Activated CD4-positive, alpha-beta memory T cell treated with anti-CD3 and anti-CD28 coated beads for 36 hours (primary cell): Measurements from ENCODE around the gene LTV1. TPM values are rescaled to one million over a fixed set of nuclear protein-coding genes. Genes with fewer than 3 reads are reported as not detected.
"Not testable (repeated sequence)": the region's sequence is repeated elsewhere in the genome, so short reads cannot be mapped to it uniquely, and the experiment has no call there.

Experiments
- CTCF ChIA-PET: fragments of 350-600 bp; sonication (Branson Sonifier 250); formaldehyde crosslinking; loops from one replicate; lab custom pipeline; 2021; ENCODE audit warnings: antibody characterized with exemption, inconsistent platforms; lab: Charles Lee
- POLR2A ChIA-PET: fragments of 350-600 bp; sonication (Branson Sonifier 250); formaldehyde crosslinking; loops from one replicate; lab custom pipeline; 2021; ENCODE audit warnings: antibody characterized with exemption; lab: Charles Lee
- DNase-seq: peaks from one replicate; pipeline ENCODE4 v3.0.0-alpha.2; 2020
- H3K27ac Mint-ChIP-seq: one replicate; pipeline ENCODE4 v1.8.0; 2021; ENCODE audit warnings: mixed read lengths
- H3K27me3 Mint-ChIP-seq: one replicate; pipeline ENCODE4 v1.8.0; 2021; ENCODE audit warnings: mixed read lengths
- H3K36me3 Mint-ChIP-seq: one replicate; pipeline ENCODE4 v1.8.0; 2021; ENCODE audit warnings: mixed read lengths
- H3K4me1 Mint-ChIP-seq: one replicate; pipeline ENCODE4 v1.8.0; 2021; ENCODE audit warnings: low read depth, mixed read lengths
- H3K4me3 Mint-ChIP-seq: one replicate; pipeline ENCODE4 v1.8.0; 2021; ENCODE audit warnings: mild to moderate bottlenecking, mixed read lengths
- H3K9me3 Mint-ChIP-seq: one replicate; pipeline ENCODE4 v1.8.0; 2021; ENCODE audit warnings: mixed read lengths
- intact Hi-C: fragments of 100-400 bp; cut with micrococcal nuclease; formaldehyde crosslinking; loops from one replicate; pipeline ENCODE4 v1.15.1; 2023
- total RNA-seq, 2 experiments: library from RNA; stranded (reverse); gene quantifications; one replicate each; pipeline ENCODE4 v1.2.3, GENCODE V29; 2021

LTV1 gene
- total RNA-seq, 2 experiments from 2014 or later = 33.5 to 35.4 TPM

- intact Hi-C loops = no loop called here
- CTCF ChIA-PET = interaction anchor here (0.7 to 3.9 kb wide), 8 partner anchors 11 to 335 kb away, joined by 3 to 33 read pairs (median 4); no protein-coding TSS in a partner anchor
- POLR2A ChIA-PET = interaction anchor here (0.6 to 2.1 kb wide), 9 partner anchors 12 to 393 kb away, joined by 3 to 15 read pairs (median 4); partner anchors contain the start of genes ADAT2 and PEX3
- peak overlapping the region; percentile 93 for H3K4me3 Mint-ChIP-seq
- H3K4me1 Mint-ChIP-seq = peaks cover 29% of the 10 kb centered on the region
- H3K36me3 Mint-ChIP-seq = peaks cover 36% of the 10 kb centered on the region
- peak overlapping the region; percentile 93 for H3K27ac Mint-ChIP-seq
- no peaks in the 10 kb centered on the region for H3K27me3 Mint-ChIP-seq
- H3K9me3 Mint-ChIP-seq = no peaks in the 10 kb centered on the region
- no peak for DNase-seq
Observed at GRCh38 chr6:143844006-143844405, 868 bp downstream of the LTV1 start.

- Mint-ChIP-seq H3K36me3 (peaks cover 47% of the 10 kb centered on the region), H3K4me3 (peak overlapping the region; percentile 17)
Observed at GRCh38 chr6:143845033-143845432, 1.9 kb downstream of the LTV1 start.

GRCh38 chr6:143851706-143852105 lies 8.6 kb downstream of the LTV1 start:
- intact Hi-C loops, H3K4me3 Mint-ChIP-seq, H3K9me3 Mint-ChIP-seq, CTCF ChIA-PET, DNase-seq, H3K27me3 Mint-ChIP-seq, POLR2A ChIA-PET, H3K27ac Mint-ChIP-seq: not testable (repeated sequence)
- Mint-ChIP-seq H3K36me3 (peaks cover 94% of the 10 kb centered on the region), H3K4me1 (peaks cover 30% of the 10 kb centered on the region)

More at GRCh38 chr6:143845033-143845432, 1.9 kb downstream of the LTV1 start:
- Mint-ChIP-seq H3K9me3 (no peaks in the 10 kb centered on the region), H3K4me1 (peaks cover 32% of the 10 kb centered on the region), H3K27me3 (no peaks in the 10 kb centered on the region), H3K27ac (no peak overlapping the region)
- no peak for DNase-seq
- intact Hi-C loops = no loop called here
- POLR2A ChIA-PET = no interaction called here
- CTCF ChIA-PET = interaction anchor here (0.8 to 3.9 kb wide), 3 partner anchors 18 to 269 kb away, joined by 3 to 33 read pairs (median 20); no protein-coding TSS in a partner anchor

- H3K4me3 Mint-ChIP-seq, H3K27me3 Mint-ChIP-seq, POLR2A ChIA-PET, intact Hi-C loops, H3K9me3 Mint-ChIP-seq, DNase-seq, H3K27ac Mint-ChIP-seq: not testable (repeated sequence)
- CTCF ChIA-PET = interaction anchor here (0.6 kb wide), 1 partner anchor 11 kb away, joined by 3 read pairs; no protein-coding TSS in a partner anchor
- Mint-ChIP-seq H3K36me3 (peaks cover 90% of the 10 kb centered on the region), H3K4me1 (peaks cover 30% of the 10 kb centered on the region)
Observed at GRCh38 chr6:143855057-143855456, 11.9 kb downstream of the LTV1 start.

GRCh38 chr6:143856762-143857161 lies 13.6 kb downstream of the LTV1 start:
- H3K27me3 Mint-ChIP-seq, H3K9me3 Mint-ChIP-seq, intact Hi-C loops, H3K27ac Mint-ChIP-seq, CTCF ChIA-PET, POLR2A ChIA-PET, H3K4me3 Mint-ChIP-seq, DNase-seq: not testable (repeated sequence)
- Mint-ChIP-seq H3K4me1 (peaks cover 28% of the 10 kb centered on the region), H3K36me3 (peaks cover 84% of the 10 kb centered on the region)

- no peaks in the 10 kb centered on the region for H3K27me3 Mint-ChIP-seq
- peaks cover 5% of the 10 kb centered on the region for H3K9me3 Mint-ChIP-seq
- DNase-seq = no peak
- H3K4me1 Mint-ChIP-seq = peaks cover 23% of the 10 kb centered on the region
- H3K36me3 Mint-ChIP-seq = peaks cover 79% of the 10 kb centered on the region
- intact Hi-C loops = no loop called here
- ChIA-PET CTCF (no interaction called here), POLR2A (no interaction called here)
- H3K27ac Mint-ChIP-seq = no peak overlapping the region
- H3K4me3 Mint-ChIP-seq = no peak overlapping the region
Observed at GRCh38 chr6:143857651-143858050, 14.5 kb downstream of the LTV1 start.

GRCh38 chr6:143859891-143860660 lies 16.9 kb downstream of the LTV1 start:
- ChIA-PET POLR2A (no interaction called here), CTCF (interaction anchor here (0.6 to 2.8 kb wide), 7 partner anchors 17 to 1035 kb away, joined by 3 to 8 read pairs (median 3); partner anchors contain the start of gene LTV1)
- peaks cover 72% of the 10 kb centered on the region for H3K36me3 Mint-ChIP-seq
- peaks cover 7% of the 10 kb centered on the region for H3K4me1 Mint-ChIP-seq
- no peak overlapping the region for H3K4me3 Mint-ChIP-seq
- intact Hi-C loops = no loop called here
- no peaks in the 10 kb centered on the region for H3K27me3 Mint-ChIP-seq
- no peak overlapping the region for H3K27ac Mint-ChIP-seq
- no peak for DNase-seq
- peaks cover 5% of the 10 kb centered on the region for H3K9me3 Mint-ChIP-seq

GRCh38 chr6:143863771-143864170 lies 20.6 kb downstream of the LTV1 start:
- Mint-ChIP-seq H3K9me3 (no peaks in the 10 kb centered on the region), H3K4me1 (no peaks in the 10 kb centered on the region), H3K36me3 (peaks cover 50% of the 10 kb centered on the region), H3K27me3 (no peaks in the 10 kb centered on the region), H3K4me3 (no peak overlapping the region), H3K27ac (no peak overlapping the region)
- intact Hi-C loops = no loop called here
- POLR2A ChIA-PET = interaction anchor here (0.8 kb wide), 1 partner anchor 20 kb away, joined by 3 read pairs; no protein-coding TSS in a partner anchor
- CTCF ChIA-PET = interaction anchor here (0.6 kb wide), 1 partner anchor 19 kb away, joined by 3 read pairs; no protein-coding TSS in a partner anchor
- no peak for DNase-seq

GRCh38 chr6:143864234-143864633 lies 21.1 kb downstream of the LTV1 start, which contains the start of gene ZC2HC1B:
Gene ZC2HC1B (plus strand): TSS chr6:143864474. CDS start chr6:143864540, 66 bp downstream.
- Mint-ChIP-seq H3K4me3 (no peak within 1 kb of the TSS), H3K9me3 (no peaks in the 10 kb centered on the region), H3K36me3 (peaks cover 46% of the 10 kb centered on the region), H3K27me3 (no peaks in the 10 kb centered on the region), H3K27ac (no peak within 1 kb of the TSS), H3K4me1 (no peaks in the 10 kb centered on the region)
- intact Hi-C loops = no loop called here
- ChIA-PET CTCF (no interaction called here), POLR2A (no interaction called here)
- DNase-seq = no peak

GRCh38 chr6:143867236-143867635 lies 24.1 kb downstream of the LTV1 start:
- peaks cover 5% of the 10 kb centered on the region for H3K4me1 Mint-ChIP-seq
- H3K36me3 Mint-ChIP-seq = peaks cover 32% of the 10 kb centered on the region
- intact Hi-C loops = no loop called here
- no peak overlapping the region for H3K27ac Mint-ChIP-seq
- CTCF ChIA-PET = no interaction called here
- no peaks in the 10 kb centered on the region for H3K27me3 Mint-ChIP-seq
- no peak overlapping the region for H3K4me3 Mint-ChIP-seq
- POLR2A ChIA-PET = no interaction called here
- DNase-seq = no peak
- H3K9me3 Mint-ChIP-seq = no peaks in the 10 kb centered on the region

GRCh38 chr6:143868808-143869207 lies 25.7 kb downstream of the LTV1 start:
- H3K36me3 Mint-ChIP-seq = peaks cover 22% of the 10 kb centered on the region
- H3K27ac Mint-ChIP-seq, intact Hi-C loops, DNase-seq, CTCF ChIA-PET, H3K27me3 Mint-ChIP-seq, POLR2A ChIA-PET, H3K9me3 Mint-ChIP-seq, H3K4me3 Mint-ChIP-seq: not testable (repeated sequence)
- peaks cover 11% of the 10 kb centered on the region for H3K4me1 Mint-ChIP-seq

- H3K27me3 Mint-ChIP-seq, H3K27ac Mint-ChIP-seq, POLR2A ChIA-PET, DNase-seq, intact Hi-C loops, H3K4me3 Mint-ChIP-seq, H3K36me3 Mint-ChIP-seq, CTCF ChIA-PET: not testable (repeated sequence)
- Mint-ChIP-seq H3K4me1 (peaks cover 11% of the 10 kb centered on the region), H3K9me3 (peaks cover 11% of the 10 kb centered on the region)
Observed at GRCh38 chr6:143871202-143871730, 28.1 kb downstream of the LTV1 start.
